ENCODE results near the gene BTBD2.

DNA sequence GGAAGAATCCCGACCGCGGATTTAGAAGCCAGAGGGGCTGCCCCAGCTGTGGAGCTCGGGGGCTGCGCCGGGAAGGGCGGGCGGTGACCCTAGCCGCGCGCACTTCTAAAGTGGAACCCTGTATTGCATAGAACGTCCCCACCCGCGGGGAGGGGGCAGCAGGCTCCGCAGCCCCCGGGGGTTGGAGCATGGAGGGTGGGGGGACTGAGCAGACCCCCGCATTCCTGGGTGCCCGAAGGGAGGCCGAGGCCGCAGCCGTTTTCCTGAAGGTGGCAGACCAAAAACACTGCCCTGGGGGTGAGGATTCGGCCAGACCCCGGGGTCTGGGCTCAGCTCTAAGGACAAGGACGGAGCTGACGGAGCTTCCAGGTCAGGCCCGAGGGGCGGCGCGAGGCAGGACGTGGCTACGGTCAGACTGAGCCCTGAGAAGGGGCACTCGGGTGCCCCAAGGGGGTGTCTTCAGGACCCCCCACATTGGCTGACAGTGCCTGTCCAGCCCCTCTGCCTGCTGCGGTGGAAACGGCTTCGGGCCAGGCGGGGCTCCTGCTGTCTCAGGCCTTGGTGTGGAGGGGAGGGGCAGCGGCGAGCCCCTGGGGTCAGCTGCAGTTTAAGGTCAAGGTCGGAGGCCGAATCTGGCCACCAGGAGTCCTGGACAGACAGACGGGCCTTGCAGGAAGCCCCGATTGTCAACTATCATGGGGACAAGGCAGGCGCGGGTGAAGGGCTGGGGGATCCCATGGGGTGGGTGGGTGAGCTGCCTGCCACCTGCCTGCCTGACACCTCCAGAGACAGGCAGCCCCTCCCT lies 23.0 kb upstream of the BTBD2 start:
- TF ChIP-seq, protein P1, sequence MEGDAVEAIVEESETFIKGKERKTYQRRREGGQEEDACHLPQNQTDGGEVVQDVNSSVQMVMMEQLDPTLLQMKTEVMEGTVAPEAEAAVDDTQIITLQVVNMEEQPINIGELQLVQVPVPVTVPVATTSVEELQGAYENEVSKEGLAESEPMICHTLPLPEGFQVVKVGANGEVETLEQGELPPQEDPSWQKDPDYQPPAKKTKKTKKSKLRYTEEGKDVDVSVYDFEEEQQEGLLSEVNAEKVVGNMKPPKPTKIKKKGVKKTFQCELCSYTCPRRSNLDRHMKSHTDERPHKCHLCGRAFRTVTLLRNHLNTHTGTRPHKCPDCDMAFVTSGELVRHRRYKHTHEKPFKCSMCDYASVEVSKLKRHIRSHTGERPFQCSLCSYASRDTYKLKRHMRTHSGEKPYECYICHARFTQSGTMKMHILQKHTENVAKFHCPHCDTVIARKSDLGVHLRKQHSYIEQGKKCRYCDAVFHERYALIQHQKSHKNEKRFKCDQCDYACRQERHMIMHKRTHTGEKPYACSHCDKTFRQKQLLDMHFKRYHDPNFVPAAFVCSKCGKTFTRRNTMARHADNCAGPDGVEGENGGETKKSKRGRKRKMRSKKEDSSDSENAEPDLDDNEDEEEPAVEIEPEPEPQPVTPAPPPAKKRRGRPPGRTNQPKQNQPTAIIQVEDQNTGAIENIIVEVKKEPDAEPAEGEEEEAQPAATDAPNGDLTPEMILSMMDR (IDR thresholded peaks at IDR 0.05; ENCODE audit: low read depth, low read length, missing input control), result no peak
- TF ChIP-seq YY1 (IDR thresholded peaks at IDR 0.05) (no peak), TAF1 (conservative IDR thresholded peaks at IDR 0.05) (no peak), SP1 (IDR thresholded peaks at IDR 0.05) (no peak), HNF4G (IDR thresholded peaks at IDR 0.05) (no peak), GABPA (IDR thresholded peaks at IDR 0.05 in 1 of 2, conservative IDR thresholded peaks at IDR 0.05 in 1 of 2) (no peak), RXRA (IDR thresholded peaks at IDR 0.05) (no peak), JUND (IDR thresholded peaks at IDR 0.05) (no peak), RAD21 (IDR thresholded peaks at IDR 0.05) (no peak)
- TF ChIP-seq, protein P2, sequence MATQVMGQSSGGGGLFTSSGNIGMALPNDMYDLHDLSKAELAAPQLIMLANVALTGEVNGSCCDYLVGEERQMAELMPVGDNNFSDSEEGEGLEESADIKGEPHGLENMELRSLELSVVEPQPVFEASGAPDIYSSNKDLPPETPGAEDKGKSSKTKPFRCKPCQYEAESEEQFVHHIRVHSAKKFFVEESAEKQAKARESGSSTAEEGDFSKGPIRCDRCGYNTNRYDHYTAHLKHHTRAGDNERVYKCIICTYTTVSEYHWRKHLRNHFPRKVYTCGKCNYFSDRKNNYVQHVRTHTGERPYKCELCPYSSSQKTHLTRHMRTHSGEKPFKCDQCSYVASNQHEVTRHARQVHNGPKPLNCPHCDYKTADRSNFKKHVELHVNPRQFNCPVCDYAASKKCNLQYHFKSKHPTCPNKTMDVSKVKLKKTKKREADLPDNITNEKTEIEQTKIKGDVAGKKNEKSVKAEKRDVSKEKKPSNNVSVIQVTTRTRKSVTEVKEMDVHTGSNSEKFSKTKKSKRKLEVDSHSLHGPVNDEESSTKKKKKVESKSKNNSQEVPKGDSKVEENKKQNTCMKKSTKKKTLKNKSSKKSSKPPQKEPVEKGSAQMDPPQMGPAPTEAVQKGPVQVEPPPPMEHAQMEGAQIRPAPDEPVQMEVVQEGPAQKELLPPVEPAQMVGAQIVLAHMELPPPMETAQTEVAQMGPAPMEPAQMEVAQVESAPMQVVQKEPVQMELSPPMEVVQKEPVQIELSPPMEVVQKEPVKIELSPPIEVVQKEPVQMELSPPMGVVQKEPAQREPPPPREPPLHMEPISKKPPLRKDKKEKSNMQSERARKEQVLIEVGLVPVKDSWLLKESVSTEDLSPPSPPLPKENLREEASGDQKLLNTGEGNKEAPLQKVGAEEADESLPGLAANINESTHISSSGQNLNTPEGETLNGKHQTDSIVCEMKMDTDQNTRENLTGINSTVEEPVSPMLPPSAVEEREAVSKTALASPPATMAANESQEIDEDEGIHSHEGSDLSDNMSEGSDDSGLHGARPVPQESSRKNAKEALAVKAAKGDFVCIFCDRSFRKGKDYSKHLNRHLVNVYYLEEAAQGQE (IDR thresholded peaks at IDR 0.05), result no peak
- TF ChIP-seq, protein P3, sequence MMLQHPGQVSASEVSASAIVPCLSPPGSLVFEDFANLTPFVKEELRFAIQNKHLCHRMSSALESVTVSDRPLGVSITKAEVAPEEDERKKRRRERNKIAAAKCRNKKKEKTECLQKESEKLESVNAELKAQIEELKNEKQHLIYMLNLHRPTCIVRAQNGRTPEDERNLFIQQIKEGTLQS (IDR thresholded peaks at IDR 0.05), result no peak
- TF ChIP-seq, protein P4, sequence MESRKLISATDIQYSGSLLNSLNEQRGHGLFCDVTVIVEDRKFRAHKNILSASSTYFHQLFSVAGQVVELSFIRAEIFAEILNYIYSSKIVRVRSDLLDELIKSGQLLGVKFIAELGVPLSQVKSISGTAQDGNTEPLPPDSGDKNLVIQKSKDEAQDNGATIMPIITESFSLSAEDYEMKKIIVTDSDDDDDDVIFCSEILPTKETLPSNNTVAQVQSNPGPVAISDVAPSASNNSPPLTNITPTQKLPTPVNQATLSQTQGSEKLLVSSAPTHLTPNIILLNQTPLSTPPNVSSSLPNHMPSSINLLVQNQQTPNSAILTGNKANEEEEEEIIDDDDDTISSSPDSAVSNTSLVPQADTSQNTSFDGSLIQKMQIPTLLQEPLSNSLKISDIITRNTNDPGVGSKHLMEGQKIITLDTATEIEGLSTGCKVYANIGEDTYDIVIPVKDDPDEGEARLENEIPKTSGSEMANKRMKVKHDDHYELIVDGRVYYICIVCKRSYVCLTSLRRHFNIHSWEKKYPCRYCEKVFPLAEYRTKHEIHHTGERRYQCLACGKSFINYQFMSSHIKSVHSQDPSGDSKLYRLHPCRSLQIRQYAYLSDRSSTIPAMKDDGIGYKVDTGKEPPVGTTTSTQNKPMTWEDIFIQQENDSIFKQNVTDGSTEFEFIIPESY (IDR thresholded peaks at IDR 0.05), result no peak
- TF ChIP-seq, protein P5, sequence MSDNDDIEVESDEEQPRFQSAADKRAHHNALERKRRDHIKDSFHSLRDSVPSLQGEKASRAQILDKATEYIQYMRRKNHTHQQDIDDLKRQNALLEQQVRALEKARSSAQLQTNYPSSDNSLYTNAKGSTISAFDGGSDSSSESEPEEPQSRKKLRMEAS (IDR thresholded peaks at IDR 0.05), result no peak

Data from liver (tissue), 3 donors.